Prostate gland (tissue), 2 donors: ENCODE measurements around the gene MTHFD2L. TPM values are rescaled to one million over a fixed set of nuclear protein-coding genes. Genes with fewer than 3 reads are reported as not detected.

ENCODE experiments used
- DNase-seq: peaks from one replicate; pipeline ENCODE4 v3.0.0-alpha.2; 2019; ENCODE audit warnings: low spot score
- H3K27ac ChIP-seq, 2 donors: fragments of 200-600 bp; sonication (generic); 2 replicates each; pipeline ENCODE4 v1.5.1; 2017 to 2019
- H3K27me3 ChIP-seq: fragments of 200-600 bp; sonication (generic); replicated peaks from 2 replicates; pipeline ENCODE4 v1.5.1; 2019; ENCODE audit not compliant: insufficient read depth
- H3K36me3 ChIP-seq, 2 donors: fragments of 200-600 bp; sonication (generic); 1 replicate in 1 of 2; 2 replicates in 1 of 2; pipeline versions ENCODE4 v1.5.1 to v1.8.1; 2017 to 2019
- H3K4me1 ChIP-seq: fragments of 200-600 bp; sonication (generic); replicated peaks from 2 replicates; pipeline ENCODE4 v1.5.1; 2019
- H3K4me3 ChIP-seq, 2 donors: fragments of 200-600 bp; sonication (generic); 2 replicates each; pipeline ENCODE4 v1.5.1; 2017 to 2019
- H3K9me3 ChIP-seq: fragments of 200-600 bp; sonication (generic); 2 replicates; pipeline ENCODE4 v1.5.1; 2017
- CTCF ChIP-seq, 4 experiments: fragments of 200-600 bp in 2 of 4; fragments of 450-650 bp in 2 of 4; sonication (generic) in 2 of 4; IDR thresholded peaks; 1 replicate in 3 of 4; 2 replicates in 1 of 4; pipeline ENCODE4 v1.5.1; 2016 to 2019; ENCODE audit warnings: antibody characterized with exemption in 4 of 4, mild to moderate bottlenecking in 2 of 4, moderate library complexity in 2 of 4
- POLR2A ChIP-seq: fragments of 450-650 bp; IDR thresholded peaks from one replicate; pipeline ENCODE4 v1.6.1; 2016; ENCODE audit warnings: antibody characterized with exemption, mild to moderate bottlenecking
- POLR2AphosphoS5 ChIP-seq: sonication (generic); formaldehyde crosslinking; IDR thresholded peaks from one replicate; pipeline ENCODE4 v1.6.1; 2017; ENCODE audit warnings: antibody characterized with exemption
- WGBS: methylation state at CpG from one replicate; pipeline ENCODE4 v1.1.5; 2018; 5-methylcytosine and 5-hydroxymethylcytosine counted together
- intact Hi-C: fragments of 100-400 bp; cut with DNase I; formaldehyde crosslinking; loops from one replicate; pipeline ENCODE4 v1.14.2; 2022
- total RNA-seq, 2 donors: library from RNA; depleted of rRNA; stranded (reverse); fragments of >200 nt; gene quantifications; one replicate each; pipeline ENCODE4 v1.1.0, GENCODE V29; 2016

Gene MTHFD2L
- total RNA-seq, 2 donors from 2014 or later: 15.8 to 19.9 TPM

GRCh38 chr4:74189331-74190043 is 31.6 kb downstream of the MTHFD2L start:
- intact Hi-C loops: no loop called here
- WGBS: 74% methylated on average over 2 of the region's 2 CpGs
- no peaks in the 10 kb centered on the region for H3K36me3 ChIP-seq
- H3K4me1 ChIP-seq: no peaks in the 10 kb centered on the region
- DNase-seq: no peak
- H3K4me3 ChIP-seq: no peak overlapping the region
- no peaks in the 10 kb centered on the region for H3K9me3 ChIP-seq
- TF ChIP-seq CTCF (IDR thresholded peaks at IDR 0.05) (peak; percentile 20 to 56 (median 39)), POLR2A (no peak), POLR2AphosphoS5 (no peak)
- H3K27me3 ChIP-seq: no peaks in the 10 kb centered on the region
- no peak overlapping the region for H3K27ac ChIP-seq

- Histone ChIP-seq H3K36me3 (no peaks in the 10 kb centered on the region), H3K9me3 (no peaks in the 10 kb centered on the region), H3K4me3 (no peak overlapping the region), H3K4me1 (no peaks in the 10 kb centered on the region), H3K27ac (no peak overlapping the region), H3K27me3 (no peaks in the 10 kb centered on the region)
- intact Hi-C loops: no loop called here
- TF ChIP-seq CTCF (IDR thresholded peaks at IDR 0.05) (no peak), POLR2AphosphoS5 (no peak), POLR2A (no peak)
- 76% methylated on average over 4 of the region's 4 CpGs for WGBS
- DNase-seq: no peak
Measured at GRCh38 chr4:74190332-74190731, 32.4 kb downstream of the MTHFD2L start.

DNA sequence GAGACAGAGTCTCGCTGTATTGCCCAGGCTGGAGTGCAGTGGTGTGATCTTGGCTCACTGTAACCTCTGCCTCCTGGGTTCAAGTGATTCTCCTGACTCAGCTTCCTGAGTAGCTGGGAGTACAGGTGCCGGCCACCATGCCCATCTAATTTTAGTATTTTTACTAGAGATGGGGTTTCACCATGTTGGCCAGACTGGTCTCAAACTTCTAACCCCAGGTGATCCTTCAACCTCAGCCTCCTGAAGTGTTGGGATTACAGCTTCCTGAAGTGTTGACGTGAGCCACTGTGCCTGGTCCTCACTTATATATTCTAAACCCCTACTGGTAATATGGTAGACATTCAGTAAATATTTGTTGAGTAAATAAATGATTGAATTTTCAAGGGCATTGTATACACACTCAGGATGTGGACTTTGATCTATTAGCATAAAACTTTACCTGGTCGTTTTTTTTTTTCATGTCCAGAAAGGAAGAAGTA is 33.0 kb downstream of the MTHFD2L start:
- DNase-seq: no peak
- Histone ChIP-seq H3K27ac (no peak overlapping the region), H3K9me3 (no peaks in the 10 kb centered on the region), H3K4me3 (no peak overlapping the region), H3K27me3 (no peaks in the 10 kb centered on the region), H3K36me3 (no peaks in the 10 kb centered on the region), H3K4me1 (no peaks in the 10 kb centered on the region)
- 67% methylated on average over 4 of the region's 4 CpGs for WGBS
- TF ChIP-seq POLR2AphosphoS5 (no peak), CTCF (IDR thresholded peaks at IDR 0.05) (no peak), POLR2A (no peak)
- intact Hi-C loops: no loop called here

- TF ChIP-seq POLR2AphosphoS5 (no peak), CTCF (IDR thresholded peaks at IDR 0.05) (no peak), POLR2A (no peak)
- Histone ChIP-seq H3K9me3 (no peaks in the 10 kb centered on the region), H3K27ac (no peak overlapping the region), H3K4me3 (no peak overlapping the region), H3K36me3 (no peaks in the 10 kb centered on the region), H3K27me3 (no peaks in the 10 kb centered on the region), H3K4me1 (no peaks in the 10 kb centered on the region)
- DNase-seq: no peak
- 39% methylated on average over 1 of the region's 1 CpG for WGBS
- intact Hi-C loops: no loop called here
Measured at GRCh38 chr4:74197080-74197479, 39.2 kb downstream of the MTHFD2L start.

DNA sequence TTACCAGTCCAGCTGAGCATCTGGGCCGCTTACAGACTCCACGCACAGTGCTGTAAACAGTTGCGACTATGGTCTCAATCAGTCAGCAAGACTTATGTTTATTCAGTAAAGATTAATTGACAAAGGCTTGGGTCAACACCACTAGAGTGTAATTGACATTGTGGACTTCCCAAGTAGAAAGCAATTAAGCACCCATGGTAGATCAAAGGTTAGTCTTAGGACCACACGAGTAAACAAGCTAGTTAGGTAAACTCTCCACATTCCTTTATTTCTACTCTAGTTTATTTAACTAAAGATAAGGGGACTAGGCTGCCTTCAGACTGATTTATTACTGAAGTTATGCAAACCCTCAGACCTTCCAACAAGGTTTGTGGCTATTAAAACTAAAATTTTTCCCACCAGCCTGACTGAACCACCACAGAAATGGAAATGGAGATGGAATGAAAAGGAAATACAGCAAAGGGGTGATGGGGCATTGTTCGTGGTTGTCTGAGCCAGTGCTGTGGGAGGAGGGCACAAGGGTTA is 44.2 kb downstream of the MTHFD2L start:
- H3K4me3 ChIP-seq: no peak overlapping the region
- WGBS: 49% methylated on average over 5 of the region's 5 CpGs
- DNase-seq: no peak
- H3K36me3 ChIP-seq: no peaks in the 10 kb centered on the region
- no peaks in the 10 kb centered on the region for H3K9me3 ChIP-seq
- no peaks in the 10 kb centered on the region for H3K4me1 ChIP-seq
- TF ChIP-seq POLR2A (no peak), CTCF (IDR thresholded peaks at IDR 0.05) (no peak), POLR2AphosphoS5 (no peak)
- no peaks in the 10 kb centered on the region for H3K27me3 ChIP-seq
- no peak overlapping the region for H3K27ac ChIP-seq
- intact Hi-C loops: no loop called here
